Gastrocnemius medialis (tissue), 4 donors: ENCODE results near the gene TKTL1. TPM values are rescaled to one million over a fixed set of nuclear protein-coding genes. Genes with fewer than 3 reads are reported as not detected.

Source experiments
- ATAC-seq, 2 donors: fragments of 150-250 bp; one replicate each; pipeline ENCODE4 v1.9.1; 2016
- DNase-seq, 2 donors: peaks; one replicate each; pipeline ENCODE4 v3.0.0-alpha.2; 2019
- H3K27ac ChIP-seq, 4 donors: fragments of 200-600 bp; sonication (generic); 1 replicate in 1 of 4; 2 replicates in 3 of 4; pipeline ENCODE4 v1.5.1; 2016 to 2018; ENCODE audit warnings: mild to moderate bottlenecking in 2 of 4, moderate library complexity in 1 of 4
- H3K27me3 ChIP-seq, 3 donors: fragments of 200-600 bp; sonication (generic) in 2 of 3; 1 replicate in 1 of 3; 2 replicates in 2 of 3; pipeline versions ENCODE4 v1.5.1 to v1.6.0; 2016 to 2019; ENCODE audit warnings: mild to moderate bottlenecking in 1 of 3, moderate library complexity in 1 of 3
- H3K36me3 ChIP-seq, 2 donors: fragments of 200-600 bp; sonication (generic) in 1 of 2; one replicate each; pipeline ENCODE4 v1.5.1; 2017 to 2018
- H3K4me1 ChIP-seq, 2 donors: fragments of 200-600 bp; sonication (generic) in 1 of 2; one replicate each; pipeline ENCODE4 v1.5.1; 2016 to 2017; ENCODE audit warnings: mild to moderate bottlenecking in 2 of 2
- H3K4me3 ChIP-seq, 4 donors: fragments of 200-600 bp; sonication (generic) in 3 of 4; 1 replicate in 1 of 4; 2 replicates in 3 of 4; pipeline ENCODE4 v1.5.1; 2016 to 2019; ENCODE audit warnings: mild to moderate bottlenecking in 2 of 4
- H3K9me3 ChIP-seq, 3 donors: fragments of 200-600 bp; sonication (generic) in 2 of 3; 1 replicate in 1 of 3; 2 replicates in 2 of 3; pipeline ENCODE4 v1.5.1; 2016 to 2019
- POLR2A ChIP-seq, 2 donors: fragments of 450-650 bp; IDR thresholded peaks; one replicate each; pipeline ENCODE4 v1.6.1; 2017; ENCODE audit warnings: antibody characterized with exemption in 2 of 2, mild to moderate bottlenecking in 2 of 2, moderate library complexity in 2 of 2
- in situ Hi-C, 4 donors: fragments of 200-750 bp; cut with MboI; loops; one replicate each; pipeline versions ENCODE4 v1.15.0 to v1.8.0; 2017; ENCODE audit warnings: low sequenced_read_pairs in 4 of 4
- intact Hi-C: fragments of 100-400 bp; cut with DNase I; formaldehyde crosslinking; loops from one replicate; pipeline ENCODE4 v1.15.1; 2023; ENCODE audit warnings: low total_unique reads
- total RNA-seq, 4 donors: library from RNA; depleted of rRNA; stranded (reverse); fragments of >200 nt; gene quantifications; one replicate each; pipeline versions ENCODE4 v1.1.0 to v1.2.3, GENCODE V29; 2016
- TF ChIP-seq, protein P1 (sequence below), 5 experiments: fragments of 450-650 bp in 3 of 5; fragments of 200-600 bp in 2 of 5; sonication (generic) in 2 of 5; IDR thresholded peaks in 4 of 5; conservative IDR thresholded peaks in 1 of 5; 1 replicate in 4 of 5; 2 replicates in 1 of 5; pipeline ENCODE4 v1.5.1; 2016 to 2019; ENCODE audit warnings: antibody characterized with exemption in 5 of 5, mild to moderate bottlenecking in 3 of 5, moderate library complexity in 3 of 5

Gene TKTL1
- total RNA-seq, 4 donors from 2014 or later, result 0.09 to 0.36 (median 0.10) TPM; not detected in 1

DNA sequence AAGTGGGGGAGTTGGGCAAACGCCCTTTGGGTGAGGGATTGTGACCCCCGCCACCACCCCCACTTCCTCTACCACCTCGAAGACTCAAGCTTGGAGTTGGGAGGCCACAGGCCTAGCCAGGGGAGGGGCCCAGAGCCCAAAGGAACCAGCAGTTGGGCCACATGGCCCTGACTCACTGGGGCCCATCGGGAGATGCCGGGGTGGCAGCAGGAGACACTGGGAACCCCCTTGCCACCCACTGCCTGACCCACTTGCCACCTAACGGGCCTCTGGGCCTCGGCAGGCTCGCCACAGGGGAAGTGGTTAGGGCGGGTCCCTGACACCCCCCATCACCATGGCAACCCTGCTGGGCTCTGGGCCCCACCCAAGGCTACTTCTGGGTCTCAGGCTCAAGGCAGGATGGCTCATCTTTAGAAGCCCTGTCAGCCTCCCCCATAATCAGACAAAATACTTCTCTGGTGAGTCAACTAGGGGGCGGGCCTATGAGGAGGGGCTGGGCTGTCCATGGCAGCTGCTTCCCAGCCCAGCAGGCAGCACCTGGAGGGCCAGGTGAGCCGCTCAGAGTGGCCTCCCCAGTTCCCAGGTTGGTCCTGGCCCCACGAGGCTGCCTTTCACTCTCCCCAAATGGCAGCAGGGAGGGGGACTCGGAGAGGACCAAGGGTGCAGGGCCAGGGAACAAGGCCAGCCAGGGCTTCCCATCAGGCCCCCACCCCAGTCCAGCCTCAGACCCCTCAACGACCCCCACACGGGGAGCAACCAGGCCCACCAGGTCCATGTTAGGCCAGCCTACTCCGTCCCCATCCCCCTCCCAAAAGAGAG, 73.2 kb downstream of the TKTL1 start:
- peaks cover under 1 to 14% of the 10 kb centered on the region in 2 donors for H3K4me1 ChIP-seq

DNA sequence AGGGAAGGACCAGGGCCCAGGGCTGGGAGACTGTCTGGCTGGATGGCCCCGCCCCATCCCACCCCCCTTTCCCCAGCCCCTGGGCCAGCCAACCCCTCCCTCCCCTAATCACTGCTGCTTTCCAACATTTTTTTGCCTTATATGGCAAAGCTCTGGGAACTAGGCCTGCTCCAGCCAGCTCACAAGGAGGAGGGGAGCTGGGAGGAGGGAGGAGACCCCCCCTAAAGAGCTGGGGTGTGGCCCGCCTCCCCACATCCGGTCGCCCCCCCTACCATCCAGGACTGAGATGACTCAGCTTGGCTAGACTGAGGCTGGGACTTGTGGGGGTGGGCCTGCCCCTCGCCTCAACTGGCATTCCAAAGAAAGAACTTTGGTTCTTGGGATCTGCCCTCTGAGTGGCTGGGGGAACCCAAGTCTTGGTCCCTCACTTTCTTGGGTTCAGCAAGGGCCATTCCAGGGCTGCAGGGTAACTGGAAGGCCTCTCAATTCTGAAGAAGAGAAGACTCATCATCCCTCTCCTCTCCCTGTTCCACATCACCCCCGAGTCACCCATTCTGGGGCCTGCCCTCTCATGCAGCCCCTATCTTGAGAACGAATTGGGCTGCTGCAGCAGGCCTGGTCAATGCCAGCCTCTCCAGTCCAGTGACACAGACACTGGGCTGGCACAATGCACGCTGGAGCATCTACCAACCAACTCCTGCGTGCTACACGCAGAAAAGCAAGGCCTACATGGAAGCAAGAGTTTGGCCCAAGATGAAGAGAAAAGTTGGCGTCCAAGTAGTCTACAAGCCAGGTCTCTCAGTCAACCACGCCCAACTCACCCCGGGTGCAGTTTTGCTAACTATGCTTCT, 74.1 kb downstream of the TKTL1 start:
- DNase-seq, result peak; percentile 32 to 67
- intact Hi-C loops, result loop anchor here (10.0 kb wide), 3 partner anchors 175 to 575 kb away; partner anchors contain the start of genes G6PD, HCFC1, IDH3G and IKBKG
- peaks cover 4 to 18% of the 10 kb centered on the region in 2 donors for H3K4me1 ChIP-seq
- no peaks in the 10 kb centered on the region for H3K36me3 ChIP-seq
- peak overlapping the region; percentile 77 to 83 (median 80) for H3K27ac ChIP-seq
- no peaks in the 10 kb centered on the region for H3K27me3 ChIP-seq
- peak overlapping the region; percentile 63 to 70 (median 67) for H3K4me3 ChIP-seq
- H3K9me3 ChIP-seq, result no peaks in the 10 kb centered on the region
- in situ Hi-C loops, result no loop called here
- TF ChIP-seq, protein P1, sequence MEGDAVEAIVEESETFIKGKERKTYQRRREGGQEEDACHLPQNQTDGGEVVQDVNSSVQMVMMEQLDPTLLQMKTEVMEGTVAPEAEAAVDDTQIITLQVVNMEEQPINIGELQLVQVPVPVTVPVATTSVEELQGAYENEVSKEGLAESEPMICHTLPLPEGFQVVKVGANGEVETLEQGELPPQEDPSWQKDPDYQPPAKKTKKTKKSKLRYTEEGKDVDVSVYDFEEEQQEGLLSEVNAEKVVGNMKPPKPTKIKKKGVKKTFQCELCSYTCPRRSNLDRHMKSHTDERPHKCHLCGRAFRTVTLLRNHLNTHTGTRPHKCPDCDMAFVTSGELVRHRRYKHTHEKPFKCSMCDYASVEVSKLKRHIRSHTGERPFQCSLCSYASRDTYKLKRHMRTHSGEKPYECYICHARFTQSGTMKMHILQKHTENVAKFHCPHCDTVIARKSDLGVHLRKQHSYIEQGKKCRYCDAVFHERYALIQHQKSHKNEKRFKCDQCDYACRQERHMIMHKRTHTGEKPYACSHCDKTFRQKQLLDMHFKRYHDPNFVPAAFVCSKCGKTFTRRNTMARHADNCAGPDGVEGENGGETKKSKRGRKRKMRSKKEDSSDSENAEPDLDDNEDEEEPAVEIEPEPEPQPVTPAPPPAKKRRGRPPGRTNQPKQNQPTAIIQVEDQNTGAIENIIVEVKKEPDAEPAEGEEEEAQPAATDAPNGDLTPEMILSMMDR (IDR thresholded peaks at IDR 0.05 in 4 of 5, conservative IDR thresholded peaks at IDR 0.05 in 1 of 5), result no peak
- peak; percentile 13 to 16 for TF ChIP-seq POLR2A (IDR thresholded peaks at IDR 0.05)
- ATAC-seq, result peak; percentile 10 to 25

More for the DNA sequence above, 73.2 kb downstream of the TKTL1 start:
- peak; percentile 16 to 17 for ATAC-seq
- in situ Hi-C loops, result no loop called here
- Histone ChIP-seq H3K9me3 (no peaks in the 10 kb centered on the region), H3K4me3 (peak overlapping the region; percentile 28 to 68 (median 52)), H3K36me3 (no peaks in the 10 kb centered on the region), H3K27me3 (no peaks in the 10 kb centered on the region), H3K27ac (peak overlapping the region; percentile 77 to 83 (median 80))
- DNase-seq, result peak; percentile 33 to 68
- intact Hi-C loops, result no loop called here
- no peak for TF ChIP-seq POLR2A (IDR thresholded peaks at IDR 0.05)
- TF ChIP-seq, protein P1 (IDR thresholded peaks at IDR 0.05 in 4 of 5, conservative IDR thresholded peaks at IDR 0.05 in 1 of 5), result no peak

DNA sequence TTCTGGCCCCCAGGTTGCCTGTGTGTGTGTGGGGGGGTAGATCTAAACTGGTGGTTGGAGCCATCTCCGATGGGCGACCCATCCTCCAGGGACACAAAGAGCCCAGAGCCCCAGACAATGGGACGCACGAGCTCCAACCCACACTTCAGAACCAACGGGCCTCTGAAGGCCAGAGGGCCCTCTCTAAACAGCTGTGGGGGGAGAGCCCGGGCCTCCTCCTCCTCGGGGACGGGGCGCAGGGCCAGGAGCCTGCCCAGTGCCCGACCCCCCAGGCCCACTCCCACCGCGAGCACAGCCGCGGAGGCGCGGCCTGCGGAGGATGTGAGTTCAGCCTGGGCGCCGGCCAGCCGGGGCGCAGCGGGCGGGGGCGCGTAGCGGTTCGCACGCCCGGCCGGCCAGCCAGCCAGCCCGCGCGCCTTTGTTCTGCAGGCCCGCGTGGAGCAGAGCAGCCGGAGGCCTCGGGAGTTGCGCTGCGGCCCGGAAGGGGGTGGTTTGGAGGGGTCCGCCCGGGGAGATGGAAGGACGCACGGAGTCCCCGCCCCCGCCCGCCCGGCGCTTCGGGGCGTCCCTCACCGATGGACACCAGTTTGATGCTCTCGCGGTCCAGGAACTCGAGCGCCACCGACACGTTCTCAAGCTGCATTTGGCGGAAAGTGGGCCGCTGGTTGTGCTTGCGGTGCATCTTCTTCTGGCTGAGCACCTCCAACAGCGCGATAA, 74.9 kb downstream of the TKTL1 start:
- in situ Hi-C loops, result no loop called here
- Histone ChIP-seq H3K4me1 (peaks cover 4 to 18% of the 10 kb centered on the region in 2 donors), H3K4me3 (peak overlapping the region; percentile 63 to 70 (median 67)), H3K9me3 (no peaks in the 10 kb centered on the region), H3K27me3 (no peaks in the 10 kb centered on the region), H3K27ac (peak overlapping the region; percentile 59 to 78 (median 78)), H3K36me3 (no peaks in the 10 kb centered on the region)
- no peak for ATAC-seq
- DNase-seq, result no peak
- intact Hi-C loops, result loop anchor here (10.0 kb wide), 3 partner anchors 174 to 576 kb away; partner anchors contain the start of genes G6PD, HCFC1, IDH3G and IKBKG
- TF ChIP-seq, protein P1 (IDR thresholded peaks at IDR 0.05 in 4 of 5, conservative IDR thresholded peaks at IDR 0.05 in 1 of 5), result no peak
- no peak for TF ChIP-seq POLR2A (IDR thresholded peaks at IDR 0.05)
